ENCODE results near the gene EFNA1. TPM values are rescaled to one million over a fixed set of nuclear protein-coding genes. Genes with fewer than 3 reads are reported as not detected.
A peak's percentile ranks its signal among the peaks of the same experiment; 100 is the strongest.
"Not testable (repeated sequence)": the region's sequence is repeated elsewhere in the genome, so short reads cannot be mapped to it uniquely, and the experiment has no call there.

Gene EFNA1
- total RNA-seq, 1 experiment from 2014 or later, result 49.9 TPM

DNA sequence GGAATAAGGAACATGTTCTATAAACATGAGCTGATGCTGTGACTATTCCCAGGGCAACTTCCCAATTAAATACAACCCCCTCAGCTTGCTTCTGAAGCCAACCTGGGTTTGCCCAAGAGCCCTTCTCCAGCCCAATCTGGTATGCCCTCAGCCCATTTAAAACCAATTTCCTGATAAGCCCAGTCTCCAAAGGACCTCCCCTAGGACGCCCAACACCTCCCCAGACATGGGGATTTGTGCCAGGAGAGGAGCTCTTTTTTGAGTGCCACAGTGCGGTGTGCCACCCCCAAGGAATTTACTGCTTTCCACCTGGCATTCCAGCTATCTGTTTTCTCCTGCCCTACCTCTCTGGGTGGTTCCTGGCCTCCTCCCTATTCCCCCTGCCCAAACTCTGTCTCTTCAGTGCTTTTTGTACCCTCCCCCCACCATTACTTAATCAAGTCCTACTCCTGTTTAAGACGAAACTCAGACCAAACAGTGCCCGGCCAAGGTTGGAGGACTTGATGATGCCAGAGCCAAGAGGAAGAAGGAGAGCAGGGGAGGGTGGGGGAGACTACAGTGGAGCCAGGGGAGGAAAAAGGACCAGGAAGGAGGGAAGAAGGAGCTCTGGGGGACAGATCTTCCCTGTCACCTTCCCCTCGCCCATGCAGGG lies 11.4 kb upstream of the EFNA1 start:
- Histone ChIP-seq H3K27me3 (ENCODE audit: low read length) (no peaks in the 10 kb centered on the region), H4K20me1 (ENCODE audit: low read length) (no peaks in the 10 kb centered on the region), H3K9me3 (ENCODE audit: low read length) (no peaks in the 10 kb centered on the region), H3F3A (ENCODE audit: low read length, unreplicated experiment) (no peaks in the 10 kb centered on the region), H3K4me2 (ENCODE audit: low read length) (no peak overlapping the region), H3K4me3 (ENCODE audit: low read length) (no peak overlapping the region), H3K36me3 (ENCODE audit: low read depth, low read length) (no peaks in the 10 kb centered on the region), H3K4me1 (ENCODE audit: insufficient read depth, low read length) (0 out of 2 replicates have a peak, but pooled peaks cover 4% of the 10 kb centered on the region), H3K79me2 (ENCODE audit: low read length) (no peaks in the 10 kb centered on the region), H3K9ac (ENCODE audit: low read length) (no peak overlapping the region), H3K9me2 (replicated peaks; ENCODE audit: low read length) (no peaks in the 10 kb centered on the region), H2AFZ (ENCODE audit: low read length) (no peak overlapping the region), H3K27ac (ENCODE audit: low read length) (no peak overlapping the region)
- ChIA-PET CTCF (no interaction called here), POLR2A (ENCODE audit: unreplicated experiment) (no interaction called here)
- intact Hi-C loops (cut with micrococcal nuclease), result no loop called here
- TF ChIP-seq, protein P1, sequence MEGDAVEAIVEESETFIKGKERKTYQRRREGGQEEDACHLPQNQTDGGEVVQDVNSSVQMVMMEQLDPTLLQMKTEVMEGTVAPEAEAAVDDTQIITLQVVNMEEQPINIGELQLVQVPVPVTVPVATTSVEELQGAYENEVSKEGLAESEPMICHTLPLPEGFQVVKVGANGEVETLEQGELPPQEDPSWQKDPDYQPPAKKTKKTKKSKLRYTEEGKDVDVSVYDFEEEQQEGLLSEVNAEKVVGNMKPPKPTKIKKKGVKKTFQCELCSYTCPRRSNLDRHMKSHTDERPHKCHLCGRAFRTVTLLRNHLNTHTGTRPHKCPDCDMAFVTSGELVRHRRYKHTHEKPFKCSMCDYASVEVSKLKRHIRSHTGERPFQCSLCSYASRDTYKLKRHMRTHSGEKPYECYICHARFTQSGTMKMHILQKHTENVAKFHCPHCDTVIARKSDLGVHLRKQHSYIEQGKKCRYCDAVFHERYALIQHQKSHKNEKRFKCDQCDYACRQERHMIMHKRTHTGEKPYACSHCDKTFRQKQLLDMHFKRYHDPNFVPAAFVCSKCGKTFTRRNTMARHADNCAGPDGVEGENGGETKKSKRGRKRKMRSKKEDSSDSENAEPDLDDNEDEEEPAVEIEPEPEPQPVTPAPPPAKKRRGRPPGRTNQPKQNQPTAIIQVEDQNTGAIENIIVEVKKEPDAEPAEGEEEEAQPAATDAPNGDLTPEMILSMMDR (conservative IDR thresholded peaks at IDR 0.05; ENCODE audit: low read depth, low read length), result no peak
- TF ChIP-seq EZH2 (IDR thresholded peaks at IDR 0.05; ENCODE audit: low read length, unreplicated experiment) (no peak), EZH2phosphoT487 (IDR thresholded peaks at IDR 0.05; ENCODE audit: borderline replicate concordance, low read length) (no peak)
- no TSS peak for BruUV-seq (replicated peaks)
- DNase-seq, result no peak
- no peak for ATAC-seq

DNA sequence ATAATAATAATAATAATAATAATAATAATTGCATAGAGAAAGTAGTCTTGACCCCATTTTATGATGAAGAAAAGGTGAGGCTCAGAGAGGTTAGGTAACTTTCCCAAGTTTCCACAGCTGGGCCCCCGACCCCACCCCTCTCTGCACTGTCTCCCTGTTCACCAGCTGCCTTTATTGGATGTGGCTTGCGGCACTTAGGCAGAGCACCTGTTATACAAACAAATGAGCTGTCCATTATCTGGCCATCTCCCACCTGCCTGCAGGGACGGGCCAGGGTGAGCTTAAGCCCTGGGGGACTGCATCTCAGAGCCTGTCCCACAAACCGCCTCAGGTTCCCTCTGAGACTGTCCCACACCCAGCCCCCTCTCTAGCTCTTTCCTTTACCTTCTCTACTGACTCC lies 10.1 kb upstream of the EFNA1 start:
- no peaks in the 10 kb centered on the region for H3K79me2 ChIP-seq (ENCODE audit: low read length)
- no peaks in the 10 kb centered on the region for H3F3A ChIP-seq (ENCODE audit: low read length, unreplicated experiment)
- ChIA-PET CTCF (interaction anchor here (0.7 kb wide), 1 partner anchor 454 kb away, joined by 3 read pairs; no protein-coding TSS in a partner anchor), POLR2A (ENCODE audit: unreplicated experiment) (interaction anchor here (0.5 kb wide), 1 partner anchor 416 kb away, joined by 3 read pairs; no protein-coding TSS in a partner anchor)
- H3K27ac ChIP-seq (ENCODE audit: low read length), result no peak overlapping the region
- no peaks in the 10 kb centered on the region for H3K36me3 ChIP-seq (ENCODE audit: low read depth, low read length)
- no peak overlapping the region for H2AFZ ChIP-seq (ENCODE audit: low read length)
- H3K9ac ChIP-seq (ENCODE audit: low read length), result no peak overlapping the region
- H3K4me3 ChIP-seq (ENCODE audit: low read length), result no peak overlapping the region
- H3K9me2 ChIP-seq (replicated peaks; ENCODE audit: low read length), result no peaks in the 10 kb centered on the region
- BruUV-seq (replicated peaks), result no TSS peak
- ATAC-seq (peak; percentile 70), DNase-seq (peak; percentile 71)
- no peak overlapping the region for H3K4me2 ChIP-seq (ENCODE audit: low read length)
- no peak for TF ChIP-seq EZH2 (IDR thresholded peaks at IDR 0.05; ENCODE audit: low read length, unreplicated experiment)
- TF ChIP-seq EZH2phosphoT487 (IDR thresholded peaks at IDR 0.05; ENCODE audit: borderline replicate concordance, low read length), result no peak
- TF ChIP-seq, protein P1 (conservative IDR thresholded peaks at IDR 0.05; ENCODE audit: low read depth, low read length), result no peak
- no peaks in the 10 kb centered on the region for H4K20me1 ChIP-seq (ENCODE audit: low read length)
- H3K4me1 ChIP-seq (ENCODE audit: insufficient read depth, low read length), result 0 out of 2 replicates have a peak, but pooled peaks cover 4% of the 10 kb centered on the region
- no peaks in the 10 kb centered on the region for H3K9me3 ChIP-seq (ENCODE audit: low read length)
- H3K27me3 ChIP-seq (ENCODE audit: low read length), result no peaks in the 10 kb centered on the region
- intact Hi-C loops (cut with micrococcal nuclease), result no loop called here

- ATAC-seq; H3K27me3 ChIP-seq (ENCODE audit: low read length); H3K79me2 ChIP-seq (ENCODE audit: low read length); H3F3A ChIP-seq (ENCODE audit: low read length, unreplicated experiment); H2AFZ ChIP-seq (ENCODE audit: low read length); POLR2A ChIA-PET (ENCODE audit: unreplicated experiment); H3K9me3 ChIP-seq (ENCODE audit: low read length); H3K9me2 ChIP-seq (replicated peaks; ENCODE audit: low read length); BruUV-seq (replicated peaks); H3K4me1 ChIP-seq (ENCODE audit: insufficient read depth, low read length); H3K4me3 ChIP-seq (ENCODE audit: low read length); DNase-seq; H3K27ac ChIP-seq (ENCODE audit: low read length); intact Hi-C loops (cut with micrococcal nuclease); H3K9ac ChIP-seq (ENCODE audit: low read length); H4K20me1 ChIP-seq (ENCODE audit: low read length); H3K4me2 ChIP-seq (ENCODE audit: low read length); H3K36me3 ChIP-seq (ENCODE audit: low read depth, low read length): not testable (repeated sequence)
- CTCF ChIA-PET, result interaction anchor here (0.7 kb wide), 1 partner anchor 455 kb away, joined by 3 read pairs; no protein-coding TSS in a partner anchor
Observed at GRCh38 chr1:155118090-155118489, 9.6 kb upstream of the EFNA1 start.

Data from PC-3 (cell line).